HG02840 (cell line): ENCODE measurements around the gene SPNS1.

ENCODE experiments used
- ATAC-seq: cut with Tn5 transposase; IDR thresholded peaks from one replicate; pipeline ENCODE4 v1.9.1; 2021; ENCODE audit warnings: mild to moderate bottlenecking, moderate library complexity, moderate number of reproducible peaks; ENCODE audit not compliant: unreplicated experiment, low FRiP score

SPNS1 gene

GRCh38 chr16:29024278-29024677 is 49.7 kb downstream of the SPNS1 start:
- no peak for ATAC-seq

DNA sequence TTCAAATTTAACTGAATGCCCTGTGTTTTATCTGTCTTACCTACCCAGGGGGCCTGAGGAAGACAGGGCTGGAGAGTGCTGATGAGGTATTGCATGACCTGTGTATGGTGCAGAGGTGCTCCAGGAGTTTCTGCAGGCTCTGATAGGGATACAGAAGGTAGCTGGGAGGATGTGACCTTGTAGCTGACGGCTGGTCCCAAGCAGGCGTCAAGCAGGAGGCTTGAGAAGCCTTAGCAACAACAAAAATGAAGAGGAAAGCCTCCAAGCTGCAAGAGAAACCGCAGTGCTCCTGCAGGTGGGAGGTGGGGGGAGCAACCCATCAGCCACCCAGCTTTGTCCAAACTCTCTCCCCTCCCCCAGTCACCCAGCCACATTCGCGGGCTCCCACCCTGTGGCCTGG is 50.6 kb downstream of the SPNS1 start:
- ATAC-seq = no peak

DNA sequence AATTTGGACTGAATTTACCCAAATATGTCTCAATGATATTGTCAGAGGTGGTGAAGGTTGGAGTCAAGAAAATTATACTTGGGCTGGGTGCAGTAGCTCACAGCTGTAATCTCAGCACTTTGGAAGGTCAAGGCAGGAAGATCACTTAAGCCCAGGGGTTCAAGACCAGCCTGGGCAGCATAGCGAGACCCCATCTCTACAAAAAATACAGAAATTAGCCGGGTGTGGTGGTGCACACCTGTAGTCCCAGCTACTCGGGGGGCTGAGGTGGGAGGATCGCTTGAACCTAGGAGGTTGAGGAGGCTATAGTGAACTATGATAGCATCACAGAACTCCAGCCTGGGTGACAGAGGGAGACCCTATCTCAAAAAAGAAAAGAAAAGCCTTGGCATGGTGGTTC is 51.2 kb downstream of the SPNS1 start:
- no peak for ATAC-seq

GRCh38 chr16:29028457-29029167 is 54.0 kb downstream of the SPNS1 start:
- no peak for ATAC-seq

GRCh38 chr16:29029168-29029994 is 54.8 kb downstream of the SPNS1 start:
- no peak for ATAC-seq

DNA sequence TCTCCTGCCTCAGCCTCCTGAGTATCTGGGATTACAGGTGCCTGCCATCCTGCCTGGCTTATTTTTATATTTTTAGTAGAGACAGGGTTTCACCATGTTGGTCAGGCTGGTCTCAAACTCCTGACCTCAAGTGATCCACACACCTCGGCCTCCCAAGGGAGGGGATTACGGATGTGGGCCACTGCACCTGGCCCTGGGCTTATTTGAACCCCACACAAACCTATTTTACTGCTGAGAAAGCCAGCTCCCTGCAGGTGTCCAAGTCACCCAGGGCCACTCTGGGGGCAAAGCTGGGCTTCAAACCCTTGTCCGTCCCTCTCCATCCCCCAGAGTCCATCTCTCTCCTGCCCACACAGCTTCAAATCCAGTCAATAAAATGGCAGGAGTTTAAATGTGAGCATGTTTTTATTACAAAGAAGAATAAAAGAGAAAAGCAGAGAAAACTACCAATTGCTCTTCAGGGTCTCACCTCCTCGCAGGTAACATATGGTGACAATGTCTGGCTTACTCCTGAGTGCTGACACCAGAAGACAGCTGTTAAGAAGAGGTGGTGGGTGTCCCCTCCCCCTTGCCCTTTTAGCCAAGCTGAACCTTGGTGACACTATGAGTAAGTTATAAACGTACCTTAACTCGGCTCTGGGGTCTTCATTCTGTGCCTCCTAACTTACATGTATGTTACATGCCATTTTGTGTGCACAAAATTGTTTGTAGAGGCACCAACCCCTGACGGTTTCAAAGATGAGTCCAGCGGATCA is 55.7 kb downstream of the SPNS1 start:
- no peak for ATAC-seq
